Activated T-helper 9 cell treated with anti-CD3 and anti-CD28 coated beads, Interleukin-2, amount 50 U/mL, for 16 hours (primary cell): ENCODE data around the gene LRRC18.

Experiments
- DNase-seq: peaks from one replicate; pipeline ENCODE4 v3.0.0-alpha.2; 2020; ENCODE audit warnings: low read depth

Gene LRRC18

GRCh38 chr10:48946332-48946731, 6.7 kb upstream of the LRRC18 start:
- DNase-seq, result no peak

- DNase-seq, result no peak
These were observed 5.9 kb upstream of the LRRC18 start for GRCh38 chr10:48945441-48946130.

GRCh38 chr10:48944171-48944570, 4.5 kb upstream of the LRRC18 start:
- no peak for DNase-seq

- no peak for DNase-seq
These were observed 3.5 kb upstream of the LRRC18 start for GRCh38 chr10:48943096-48943495.

- DNase-seq, result no peak
These were observed 1.9 kb upstream of the LRRC18 start for GRCh38 chr10:48941427-48942075.

- DNase-seq, result no peak
These were observed 1.3 kb upstream of the LRRC18 start for GRCh38 chr10:48940958-48941357.

GRCh38 chr10:48940372-48940771, 732 bp upstream of the LRRC18 start:
- no peak for DNase-seq

GRCh38 chr10:48938990-48939536, 577 bp downstream of the LRRC18 start:
- no peak for DNase-seq

- no peak for DNase-seq
These were observed 1.4 kb downstream of the LRRC18 start for GRCh38 chr10:48938281-48938680.

GRCh38 chr10:48937796-48938195, 1.8 kb downstream of the LRRC18 start:
- DNase-seq, result no peak

GRCh38 chr10:48935577-48935976, 4.1 kb downstream of the LRRC18 start:
- DNase-seq, result no peak

- no peak for DNase-seq
These were observed 4.8 kb downstream of the LRRC18 start for GRCh38 chr10:48934672-48935501.

- no peak for DNase-seq
These were observed 6.6 kb downstream of the LRRC18 start for GRCh38 chr10:48932831-48933664.

GRCh38 chr10:48931188-48931587, 8.5 kb downstream of the LRRC18 start:
- DNase-seq, result no peak

GRCh38 chr10:48929413-48929990, 10.1 kb downstream of the LRRC18 start:
- no peak for DNase-seq

- no peak for DNase-seq
These were observed 12.7 kb downstream of the LRRC18 start for GRCh38 chr10:48926764-48927540.

GRCh38 chr10:48926255-48926654, 13.4 kb downstream of the LRRC18 start:
- no peak for DNase-seq

GRCh38 chr10:48924988-48925387, 14.7 kb downstream of the LRRC18 start:
- DNase-seq, result no peak

GRCh38 chr10:48923748-48924147, 15.9 kb downstream of the LRRC18 start:
- DNase-seq, result no peak

- DNase-seq, result no peak
These were observed 26.0 kb downstream of the LRRC18 start for GRCh38 chr10:48913674-48914073.

- DNase-seq, result no peak
These were observed 29.1 kb downstream of the LRRC18 start for GRCh38 chr10:48910548-48910947.
